Endodermal cell (in vitro differentiated cells): ENCODE measurements around the gene MANBA. TPM values are rescaled to one million over a fixed set of nuclear protein-coding genes. Genes with fewer than 3 reads are reported as not detected.

Source experiments
- DNase-seq: peaks from one replicate; pipeline ENCODE4 v3.0.0-alpha.2; 2017
- H3K27ac ChIP-seq: 2 replicates; pipeline ENCODE4 v1.5.1; 2013; ENCODE audit warnings: mild to moderate bottlenecking, low read depth, low read length, moderate library complexity
- H3K27me3 ChIP-seq: 2 replicates; pipeline ENCODE4 v1.6.1; 2013; ENCODE audit warnings: mild to moderate bottlenecking, low read length, moderate library complexity; ENCODE audit not compliant: insufficient read depth, control insufficient read depth, poor library complexity, severe bottlenecking
- H3K36me3 ChIP-seq: 2 replicates; pipeline ENCODE4 v1.7.0; 2013; ENCODE audit warnings: mild to moderate bottlenecking, low read length, moderate library complexity; ENCODE audit not compliant: control insufficient read depth, insufficient read depth
- H3K4me1 ChIP-seq: one replicate; pipeline ENCODE4 v1.7.0; 2013; ENCODE audit warnings: low read length; ENCODE audit not compliant: control insufficient read depth, insufficient read depth
- H3K4me3 ChIP-seq: 2 replicates; pipeline ENCODE4 v1.5.1; 2013; ENCODE audit warnings: mild to moderate bottlenecking, low read length, moderate library complexity
- H3K9ac ChIP-seq: 2 replicates; pipeline ENCODE4 v1.6.1; 2013; ENCODE audit warnings: mild to moderate bottlenecking, low read length, moderate library complexity; ENCODE audit not compliant: poor library complexity, severe bottlenecking; ENCODE audit errors: extremely low read depth
- H3K9me3 ChIP-seq: 2 replicates; pipeline ENCODE4 v1.6.1; 2013; ENCODE audit warnings: mild to moderate bottlenecking, low read length, moderate library complexity; ENCODE audit not compliant: control insufficient read depth
- H3K27ac Mint-ChIP-seq: 2 replicates; pipeline ENCODE4 v1.8.0; 2020; ENCODE audit warnings: mixed read lengths
- H3K27me3 Mint-ChIP-seq: 2 replicates; pipeline ENCODE4 v1.8.0; 2021; ENCODE audit warnings: mild to moderate bottlenecking, mixed read lengths; ENCODE audit not compliant: insufficient read depth
- H3K36me3 Mint-ChIP-seq: 2 replicates; pipeline ENCODE4 v1.8.0; 2020; ENCODE audit warnings: low read depth, mixed read lengths
- H3K4me1 Mint-ChIP-seq: 2 replicates; pipeline ENCODE4 v1.8.0; 2020; ENCODE audit warnings: mixed read lengths
- H3K4me3 Mint-ChIP-seq: 2 replicates; pipeline ENCODE4 v1.8.0; 2020; ENCODE audit warnings: mild to moderate bottlenecking, moderate library complexity, mixed read lengths
- H3K9me3 Mint-ChIP-seq: 2 replicates; pipeline ENCODE4 v1.8.0; 2020; ENCODE audit warnings: mild to moderate bottlenecking, mixed read lengths
- CTCF ChIP-seq: fragments of 200-600 bp; sonication (generic); conservative IDR thresholded peaks from 2 replicates; pipeline ENCODE4 v1.5.0; 2021; ENCODE audit warnings: antibody characterized with exemption, mild to moderate bottlenecking
- WGBS, 2 experiments: methylation state at CpG; one replicate each; pipeline versions ENCODE4 v1.1.5 to v1.1.7; 2013; ENCODE audit warnings: missing lambda C conversion rate in 2 of 2, mixed read lengths in 1 of 2; ENCODE audit not compliant: insufficient coverage in 1 of 2, insufficient read length in 1 of 2; 5-methylcytosine and 5-hydroxymethylcytosine counted together
- total RNA-seq, 2 donors: library from RNA; stranded (reverse); fragmentation: NEBNext Ultra II Directional in 1 of 2; extraction: Animal tissue kit (Norgen Biotek cat#: 25700) in 1 of 2; gene quantifications; 2 replicates in 1 of 2; 3 replicates in 1 of 2; pipeline ENCODE4 v1.2.1, GENCODE V29; 2021

MANBA gene
- total RNA-seq, 2 donors from 2014 or later, result 30.4 to 32.0 TPM

DNA sequence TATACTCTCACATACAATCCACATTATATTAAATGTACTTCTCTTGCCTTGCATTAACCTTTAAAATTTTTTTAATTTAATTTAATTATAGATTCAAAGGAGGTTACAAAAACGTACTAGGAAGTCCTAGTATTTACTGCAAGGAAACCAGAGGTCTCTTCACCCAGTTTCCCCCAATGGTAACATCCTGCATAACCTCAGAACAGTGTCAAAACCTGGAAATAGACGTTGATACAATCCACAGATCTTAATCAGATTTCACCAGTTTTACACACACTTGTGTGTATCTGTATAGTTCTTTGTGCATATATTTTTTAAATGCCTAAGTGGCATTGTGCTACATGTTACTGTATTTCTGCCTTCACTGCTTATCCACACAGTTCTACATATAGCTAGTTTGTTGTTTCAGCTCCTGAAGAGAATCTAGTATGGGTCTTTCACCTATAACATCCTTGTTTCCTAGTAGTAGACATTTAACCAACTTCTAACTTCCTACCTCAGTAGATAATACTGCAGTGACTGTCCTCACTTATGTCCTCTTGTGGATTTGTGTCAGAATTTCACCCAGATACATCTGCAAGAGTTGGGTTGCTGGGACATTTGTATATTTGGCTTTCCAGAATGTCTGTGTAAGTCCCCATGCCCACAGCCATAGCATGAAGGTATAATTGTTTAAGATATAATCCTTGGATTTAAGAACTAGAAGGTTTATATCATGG is 156.4 kb downstream of the MANBA start:
- H3K27ac ChIP-seq, result no peak overlapping the region
- no peaks in the 10 kb centered on the region for H3K36me3 Mint-ChIP-seq
- no peaks in the 10 kb centered on the region for H3K9me3 Mint-ChIP-seq
- H3K9ac ChIP-seq, result no peak overlapping the region
- H3K4me1 Mint-ChIP-seq, result no peaks in the 10 kb centered on the region
- DNase-seq, result no peak
- no peaks in the 10 kb centered on the region for H3K9me3 ChIP-seq
- H3K27me3 Mint-ChIP-seq, result no peaks in the 10 kb centered on the region
- no peaks in the 10 kb centered on the region for H3K27me3 ChIP-seq
- WGBS, 2 experiments, result 84% methylated on average over 2 of the region's 2 CpGs; no CpG with 5 or more reads in 1 of the 2 experiments
- no peak for TF ChIP-seq CTCF
- H3K4me1 ChIP-seq, result no peaks in the 10 kb centered on the region
- H3K27ac Mint-ChIP-seq, result no peak overlapping the region
- H3K36me3 ChIP-seq, result no peaks in the 10 kb centered on the region
- no peak overlapping the region for H3K4me3 Mint-ChIP-seq
- H3K4me3 ChIP-seq, result no peak overlapping the region

DNA sequence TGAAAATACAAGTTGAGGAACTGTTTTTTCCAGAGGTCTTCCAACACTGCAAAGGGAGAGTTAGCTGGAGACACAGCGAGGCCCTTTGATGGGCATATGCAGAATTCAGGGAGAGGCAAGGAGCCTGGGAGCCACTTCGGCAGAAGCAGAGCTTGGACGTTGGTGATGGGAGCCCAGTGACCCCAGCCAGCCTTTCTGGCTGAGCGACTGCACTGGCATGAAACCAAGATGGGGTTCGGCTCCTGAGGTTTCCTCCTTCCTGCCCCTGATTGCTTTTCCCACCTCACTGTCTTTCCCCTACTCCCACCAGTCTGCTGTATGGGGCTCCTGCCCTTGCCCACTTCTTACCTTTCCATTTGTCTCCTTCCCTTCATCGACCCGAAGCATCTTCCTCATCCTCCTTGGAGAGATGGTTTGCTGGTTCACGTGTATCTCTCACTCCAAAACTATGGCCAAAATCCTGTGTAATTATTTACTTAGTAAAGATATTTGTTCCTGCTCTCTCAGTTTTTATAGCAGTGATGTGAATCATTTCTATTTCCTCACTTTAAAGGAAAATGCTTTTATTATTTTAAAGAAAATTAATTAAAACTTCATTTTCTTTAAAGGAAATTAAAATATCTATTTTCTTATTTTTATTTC is 159.1 kb downstream of the MANBA start:
- H3K4me3 Mint-ChIP-seq, result no peak overlapping the region
- DNase-seq, result no peak
- no peaks in the 10 kb centered on the region for H3K9me3 ChIP-seq
- H3K27ac Mint-ChIP-seq, result no peak overlapping the region
- H3K36me3 ChIP-seq, result no peaks in the 10 kb centered on the region
- no peaks in the 10 kb centered on the region for H3K4me1 Mint-ChIP-seq
- no peaks in the 10 kb centered on the region for H3K36me3 Mint-ChIP-seq
- 88 to 100% methylated on average over 4 to 8 of the region's 8 CpGs for WGBS, 2 experiments
- H3K9ac ChIP-seq, result no peak overlapping the region
- no peaks in the 10 kb centered on the region for H3K27me3 ChIP-seq
- H3K27ac ChIP-seq, result no peak overlapping the region
- no peaks in the 10 kb centered on the region for H3K4me1 ChIP-seq
- no peaks in the 10 kb centered on the region for H3K9me3 Mint-ChIP-seq
- no peaks in the 10 kb centered on the region for H3K27me3 Mint-ChIP-seq
- H3K4me3 ChIP-seq, result no peak overlapping the region
- no peak for TF ChIP-seq CTCF

GRCh38 chr4:102600689-102601088 is 160.1 kb downstream of the MANBA start:
- Mint-ChIP-seq H3K36me3 (no peaks in the 10 kb centered on the region), H3K27ac (no peak overlapping the region), H3K4me1 (no peaks in the 10 kb centered on the region), H3K27me3 (no peaks in the 10 kb centered on the region), H3K4me3 (no peak overlapping the region), H3K9me3 (no peaks in the 10 kb centered on the region)
- Histone ChIP-seq H3K4me1 (no peaks in the 10 kb centered on the region), H3K36me3 (peaks cover 3% of the 10 kb centered on the region), H3K27ac (no peak overlapping the region), H3K9me3 (no peaks in the 10 kb centered on the region), H3K27me3 (no peaks in the 10 kb centered on the region), H3K4me3 (no peak overlapping the region), H3K9ac (no peak overlapping the region)
- DNase-seq, result no peak
- TF ChIP-seq CTCF, result no peak
